HG03442 (cell line): ENCODE results near the gene HDAC8.

Experiments
- ATAC-seq: cut with Tn5 transposase; IDR thresholded peaks from one replicate; pipeline ENCODE4 v1.9.1; 2021; ENCODE audit warnings: mild to moderate bottlenecking, moderate library complexity; ENCODE audit not compliant: unreplicated experiment

The HDAC8 gene

GRCh38 chrX:72297953-72298730 is 274.5 kb downstream of the HDAC8 start:
- no peak for ATAC-seq

- no peak for ATAC-seq
Measured at GRCh38 chrX:72296991-72297390, 275.7 kb downstream of the HDAC8 start.

GRCh38 chrX:72295745-72296144 is 276.9 kb downstream of the HDAC8 start:
- ATAC-seq: no peak

GRCh38 chrX:72294497-72294896 is 278.1 kb downstream of the HDAC8 start:
- no peak for ATAC-seq

GRCh38 chrX:72282302-72282701 is 290.3 kb downstream of the HDAC8 start:
- ATAC-seq: no peak

GRCh38 chrX:72280321-72280845 is 292.3 kb downstream of the HDAC8 start:
- ATAC-seq: no peak
